GM13977 (cell line): ENCODE data around the gene GOLGA2.

Experiments
- DNase-seq: peaks from one replicate; pipeline ENCODE4 v3.0.0; 2012; ENCODE audit warnings: low spot score
- in situ Hi-C: fragments of 300-500 bp; cut with MboI; formaldehyde crosslinking; loops from one replicate; pipeline ENCODE4 v1.12.0; 2022; ENCODE audit warnings: low sequenced_read_pairs, low pct_unique_long_range_greater_than_20kb, mixed read lengths, inconsistent platforms; ENCODE audit not compliant: unreplicated experiment
- TF ChIP-seq, protein P1 (sequence below): IDR thresholded peaks from 2 replicates; pipeline ENCODE4 v1.5.1; 2012; ENCODE audit warnings: mild to moderate bottlenecking, control low read depth; ENCODE audit not compliant: insufficient read depth; ENCODE audit errors: extremely low read depth, missing control alignments

GOLGA2 gene

DNA sequence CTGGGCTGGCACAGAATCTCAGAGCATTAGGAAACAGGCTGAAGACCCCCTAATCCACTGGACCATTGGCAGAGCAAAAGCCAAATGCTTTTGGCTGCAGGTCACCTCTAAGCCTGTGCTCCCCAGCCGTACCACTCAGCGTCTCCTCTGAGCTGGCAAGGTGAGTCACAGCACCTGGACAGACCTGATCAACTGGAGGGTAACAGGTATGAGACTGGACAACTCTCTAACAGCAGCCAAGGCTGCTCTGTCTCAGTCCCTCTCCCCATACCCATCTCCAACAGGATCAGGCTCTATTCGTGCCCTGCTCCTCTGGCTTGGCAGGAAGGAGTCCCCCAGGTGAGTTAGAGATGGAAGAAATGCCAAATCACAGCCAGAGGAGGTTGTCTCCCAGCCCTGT is 4.7 kb downstream of the GOLGA2 start:
- in situ Hi-C loops: no loop called here
- TF ChIP-seq, protein P1, sequence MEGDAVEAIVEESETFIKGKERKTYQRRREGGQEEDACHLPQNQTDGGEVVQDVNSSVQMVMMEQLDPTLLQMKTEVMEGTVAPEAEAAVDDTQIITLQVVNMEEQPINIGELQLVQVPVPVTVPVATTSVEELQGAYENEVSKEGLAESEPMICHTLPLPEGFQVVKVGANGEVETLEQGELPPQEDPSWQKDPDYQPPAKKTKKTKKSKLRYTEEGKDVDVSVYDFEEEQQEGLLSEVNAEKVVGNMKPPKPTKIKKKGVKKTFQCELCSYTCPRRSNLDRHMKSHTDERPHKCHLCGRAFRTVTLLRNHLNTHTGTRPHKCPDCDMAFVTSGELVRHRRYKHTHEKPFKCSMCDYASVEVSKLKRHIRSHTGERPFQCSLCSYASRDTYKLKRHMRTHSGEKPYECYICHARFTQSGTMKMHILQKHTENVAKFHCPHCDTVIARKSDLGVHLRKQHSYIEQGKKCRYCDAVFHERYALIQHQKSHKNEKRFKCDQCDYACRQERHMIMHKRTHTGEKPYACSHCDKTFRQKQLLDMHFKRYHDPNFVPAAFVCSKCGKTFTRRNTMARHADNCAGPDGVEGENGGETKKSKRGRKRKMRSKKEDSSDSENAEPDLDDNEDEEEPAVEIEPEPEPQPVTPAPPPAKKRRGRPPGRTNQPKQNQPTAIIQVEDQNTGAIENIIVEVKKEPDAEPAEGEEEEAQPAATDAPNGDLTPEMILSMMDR: no peak
- DNase-seq: no peak

DNA sequence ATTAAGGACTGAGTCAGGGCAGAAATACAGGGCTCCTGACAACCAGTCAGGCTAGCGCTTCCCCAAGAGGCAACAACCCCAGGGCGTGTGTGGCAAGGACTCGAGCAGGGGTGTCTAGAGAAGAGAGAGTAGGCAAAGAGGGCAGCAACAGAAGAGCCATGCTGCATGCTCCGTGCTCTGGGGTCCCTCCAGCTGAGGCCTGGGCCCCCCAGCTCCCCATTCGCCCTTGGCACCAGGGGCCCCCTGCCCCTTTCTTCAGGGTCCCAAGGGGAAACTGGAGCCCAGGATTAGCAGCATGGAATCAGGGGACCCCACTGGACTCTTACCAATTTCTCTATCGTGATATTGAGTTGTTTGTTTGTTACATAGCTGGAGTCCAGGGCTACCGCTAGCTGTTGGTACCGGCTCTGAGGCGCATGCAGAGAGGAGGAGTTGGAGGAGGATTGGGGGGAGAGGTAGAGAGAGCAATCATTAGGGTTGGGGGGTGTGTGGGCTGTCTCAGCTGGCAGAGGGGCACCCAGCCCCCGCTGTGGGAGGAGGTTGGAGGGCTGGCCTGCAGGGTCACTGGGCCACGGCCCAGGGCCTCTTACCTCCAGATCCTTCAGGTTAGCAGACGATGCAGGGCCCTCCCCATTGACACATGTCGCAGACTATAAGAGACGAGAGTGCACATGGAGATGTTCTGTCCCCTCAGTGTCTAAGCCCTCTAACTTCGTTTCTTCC is 8.8 kb downstream of the GOLGA2 start:
- in situ Hi-C loops: no loop called here

DNA sequence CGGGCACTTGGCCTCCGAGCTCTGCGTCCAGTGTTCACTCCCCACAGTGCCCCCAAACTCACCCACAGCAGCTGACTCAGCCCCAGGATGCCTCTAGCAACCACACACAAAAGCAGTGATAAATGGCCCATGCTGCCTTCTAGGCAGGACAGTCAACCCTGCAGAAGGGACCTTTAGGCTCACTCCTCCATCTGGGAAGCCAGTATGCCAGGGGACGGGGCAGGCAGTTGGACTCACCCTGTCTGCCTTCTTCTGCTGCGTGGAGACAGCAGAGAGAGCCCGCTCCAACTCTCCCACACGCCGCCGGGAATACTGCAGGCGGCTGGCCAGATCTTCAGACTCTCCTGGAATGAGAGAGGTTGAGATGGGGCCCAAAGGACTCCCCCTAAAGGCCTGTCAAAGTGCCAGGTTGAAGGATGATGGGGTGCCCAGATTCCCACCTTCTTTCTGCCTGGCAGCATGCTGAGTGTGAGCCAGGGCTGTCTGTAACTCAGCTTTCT is 10.4 kb downstream of the GOLGA2 start:
- in situ Hi-C loops: no loop called here
- no peak for DNase-seq
- TF ChIP-seq, protein P1: no peak

More for the DNA sequence above, 8.8 kb downstream of the GOLGA2 start:
- TF ChIP-seq, protein P1: no peak
- no peak for DNase-seq

DNA sequence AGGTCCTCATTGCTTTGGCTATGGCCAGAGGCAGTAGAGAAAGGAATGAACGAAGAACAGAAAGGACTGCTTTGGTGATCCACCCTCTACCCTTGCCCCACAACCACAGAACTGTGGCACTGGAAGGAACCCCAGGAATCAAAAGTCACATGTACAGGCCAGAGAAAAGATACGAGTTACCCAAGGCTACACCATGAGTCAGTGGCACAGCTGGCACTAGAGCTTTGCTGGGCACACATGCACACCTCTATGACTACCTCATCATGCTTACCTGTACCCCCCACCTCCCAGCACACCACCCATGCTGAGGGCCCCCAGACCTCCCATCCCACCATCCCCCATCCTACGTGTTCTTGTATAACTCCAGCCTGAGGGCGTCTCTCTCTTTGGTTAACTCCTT is 13.1 kb downstream of the GOLGA2 start:
- DNase-seq: no peak
- TF ChIP-seq, protein P1: no peak
- in situ Hi-C loops: no loop called here

DNA sequence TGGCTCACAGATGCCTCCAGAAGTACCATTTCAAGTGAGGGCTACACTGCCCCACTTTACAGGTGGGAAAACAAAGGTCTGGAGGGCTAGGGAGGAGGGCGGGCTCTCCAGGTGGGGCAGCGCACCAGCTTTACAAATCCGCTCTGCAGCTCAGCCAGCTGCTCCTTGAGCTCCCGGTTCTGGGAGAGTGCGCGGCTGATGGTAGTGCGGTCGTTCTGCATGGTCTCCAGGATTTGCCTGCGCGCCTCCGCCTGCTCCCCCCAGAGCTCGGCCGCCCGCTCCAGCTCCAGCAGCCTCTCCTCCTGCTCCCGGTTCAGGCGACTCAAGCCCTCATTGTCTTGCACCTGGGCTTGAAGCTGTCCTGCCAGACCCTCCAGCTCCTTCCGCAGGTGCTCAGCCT is 15.5 kb downstream of the GOLGA2 start:
- in situ Hi-C loops: no loop called here
- TF ChIP-seq, protein P1: no peak
- no peak for DNase-seq

DNA sequence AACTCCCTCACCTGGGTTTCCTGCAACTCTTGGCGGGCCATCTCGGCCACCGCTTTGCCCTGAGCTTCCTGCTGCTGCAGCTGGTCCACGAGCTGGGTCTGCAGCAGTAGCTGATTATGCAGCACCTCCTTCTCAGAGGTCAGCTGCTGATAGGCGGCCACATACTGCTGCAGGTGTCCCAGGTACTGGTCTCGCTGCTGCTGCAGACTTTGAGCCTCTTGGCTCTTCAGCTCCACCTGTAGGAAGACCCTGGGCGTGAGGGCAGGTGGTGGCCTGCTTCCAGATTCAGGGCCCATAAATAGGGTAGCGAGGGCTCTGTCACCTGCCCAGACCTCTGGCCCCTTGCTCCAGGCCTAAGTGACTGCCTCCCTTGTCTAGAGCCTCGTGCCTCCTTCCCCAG is 16.7 kb downstream of the GOLGA2 start:
- no peak for DNase-seq
- TF ChIP-seq, protein P1: no peak
- in situ Hi-C loops: no loop called here
